B cell (primary cell): ENCODE results near the gene GJC1. TPM values are rescaled to one million over a fixed set of nuclear protein-coding genes. Genes with fewer than 3 reads are reported as not detected.

Experiments used
- ATAC-seq: fragments of 200-7000 bp; cut with Tn5 transposase; one replicate; pipeline ENCODE4 v1.10.0; 2021; ENCODE audit warnings: low read depth, mild to moderate bottlenecking, moderate number of reproducible peaks, moderate library complexity
- CTCF ChIA-PET: fragments of 350-600 bp; sonication (Branson Sonifier 250); formaldehyde crosslinking; loops from one replicate; lab custom pipeline; 2021; ENCODE audit warnings: antibody characterized with exemption, inconsistent platforms; lab: Charles Lee
- POLR2A ChIA-PET: fragments of 350-600 bp; sonication (Branson Sonifier 250); formaldehyde crosslinking; loops from one replicate; lab custom pipeline; 2021; ENCODE audit warnings: antibody characterized with exemption; lab: Charles Lee
- DNase-seq: peaks from one replicate; pipeline ENCODE4 v3.0.0; 2013
- H2AFZ ChIP-seq: 2 replicates; pipeline ENCODE4 v1.6.1; 2012; ENCODE audit warnings: mild to moderate bottlenecking, low read depth, low read length; ENCODE audit not compliant: insufficient read depth, poor library complexity, severe bottlenecking
- H3K27ac ChIP-seq, 2 donors: 1 replicate in 1 of 2; 2 replicates in 1 of 2; pipeline ENCODE4 v1.5.1; 2012 to 2013; ENCODE audit warnings: low read length in 2 of 2, mild to moderate bottlenecking in 2 of 2, moderate library complexity in 1 of 2
- H3K27me3 ChIP-seq, 4 experiments: fragments of 200-600 bp in 1 of 4; sonication (generic) in 1 of 4; replicated peaks in 1 of 4; 1 replicate in 2 of 4; 2 replicates in 2 of 4; pipeline versions ENCODE4 v1.6.1 to v1.7.0; 2013 to 2016; ENCODE audit warnings: low read length in 3 of 4, mild to moderate bottlenecking in 2 of 4, mixed read lengths in 1 of 4, moderate library complexity in 1 of 4; ENCODE audit not compliant: insufficient read depth in 4 of 4, control insufficient read depth in 3 of 4; ENCODE audit errors: control extremely low read depth in 1 of 4
- H3K36me3 ChIP-seq, 2 experiments: replicated peaks in 1 of 2; 1 replicate in 1 of 2; 2 replicates in 1 of 2; pipeline versions ENCODE4 v1.6.1 to v1.7.1; 2013; ENCODE audit warnings: low read length in 1 of 2; ENCODE audit not compliant: insufficient read depth in 2 of 2, control insufficient read depth in 1 of 2; ENCODE audit errors: control extremely low read depth in 1 of 2, extremely low read depth in 1 of 2
- H3K4me1 ChIP-seq, 2 donors: fragments of 200-600 bp in 1 of 2; sonication (generic) in 1 of 2; 1 replicate in 1 of 2; 2 replicates in 1 of 2; pipeline versions ENCODE4 v1.5.1 to v1.6.1; 2013 to 2017; ENCODE audit warnings: low read length in 2 of 2; ENCODE audit not compliant: control insufficient read depth in 2 of 2, insufficient read depth in 2 of 2
- H3K4me2 ChIP-seq: replicated peaks from 2 replicates; pipeline ENCODE3; 2012; ENCODE audit warnings: mild to moderate bottlenecking, low read depth, low read length; ENCODE audit not compliant: poor library complexity, severe bottlenecking
- H3K4me3 ChIP-seq, 5 experiments: fragments of 200-600 bp in 1 of 5; sonication (generic) in 1 of 5; 1 replicate in 3 of 5; 2 replicates in 2 of 5; pipeline versions ENCODE4 v1.5.1 to v1.7.0; 2011 to 2016; ENCODE audit warnings: low read length in 4 of 5, mild to moderate bottlenecking in 4 of 5, low read depth in 2 of 5, control low read depth in 1 of 5, moderate library complexity in 1 of 5; ENCODE audit not compliant: insufficient read depth in 1 of 5; ENCODE audit errors: control extremely low read depth in 1 of 5, extremely low read depth in 1 of 5
- H3K79me2 ChIP-seq: fragments of 200-600 bp; sonication (generic); one replicate; pipeline ENCODE4 v1.6.0; 2016; ENCODE audit warnings: low read length; ENCODE audit not compliant: control insufficient read depth, insufficient read depth
- H3K9ac ChIP-seq: fragments of 200-600 bp; sonication (generic); 2 replicates; pipeline ENCODE4 v1.6.1; 2017; ENCODE audit warnings: mild to moderate bottlenecking, low read length, moderate library complexity
- H3K9me3 ChIP-seq, 3 donors: one replicate each; pipeline versions ENCODE4 v1.6.1 to v1.7.1; 2013; ENCODE audit warnings: low read length in 2 of 3; ENCODE audit not compliant: control insufficient read depth in 2 of 3, insufficient read depth in 1 of 3; ENCODE audit errors: control extremely low read depth in 1 of 3
- H4K20me1 ChIP-seq: 2 replicates; pipeline ENCODE4 v1.6.0; 2012; ENCODE audit warnings: mild to moderate bottlenecking, low read length; ENCODE audit not compliant: insufficient read depth, control insufficient read depth, poor library complexity, severe bottlenecking
- H3K27ac Mint-ChIP-seq: one replicate; pipeline ENCODE4 v1.8.0; 2021; ENCODE audit warnings: mixed read lengths
- H3K27me3 Mint-ChIP-seq: one replicate; pipeline ENCODE4 v1.8.0; 2021; ENCODE audit warnings: mixed read lengths
- H3K4me1 Mint-ChIP-seq: one replicate; pipeline ENCODE4 v1.8.0; 2021; ENCODE audit warnings: mixed read lengths
- H3K4me3 Mint-ChIP-seq: one replicate; pipeline ENCODE4 v1.8.0; 2021; ENCODE audit warnings: mixed read lengths
- H3K9me3 Mint-ChIP-seq: one replicate; pipeline ENCODE4 v1.8.0; 2022; ENCODE audit warnings: mixed read lengths; ENCODE audit not compliant: insufficient read depth
- EZH2 ChIP-seq: IDR thresholded peaks from 2 replicates; pipeline ENCODE4 v1.6.1; 2012; ENCODE audit warnings: borderline replicate concordance, low read depth, mild to moderate bottlenecking, moderate library complexity, low read length; ENCODE audit not compliant: insufficient read depth, poor library complexity, severe bottlenecking
- WGBS: methylation state at CpG from one replicate; pipeline ENCODE4 v1.1.5; 2013; ENCODE audit warnings: missing lambda C conversion rate; ENCODE audit not compliant: insufficient coverage; 5-methylcytosine and 5-hydroxymethylcytosine counted together
- intact Hi-C: fragments of 100-400 bp; cut with micrococcal nuclease; formaldehyde crosslinking; loops from one replicate; pipeline ENCODE4 v1.10.0; 2022
- polyA plus RNA-seq: library from polyadenylated mRNA; depleted of rRNA; stranded (reverse); fragments of >200 nt; gene quantifications from 2 replicates; pipeline ENCODE4 v1.2.3, GENCODE V29; 2012
- total RNA-seq, 2 donors: library from RNA; stranded (reverse); fragments of 120-200 nt in 1 of 2; gene quantifications; 1 replicate in 1 of 2; 2 replicates in 1 of 2; pipeline versions ENCODE4 v1.2.3 to v1.2.4, GENCODE V29; 2013 to 2022
- TF ChIP-seq, protein P1 (sequence below): fragments of 200-600 bp; IDR thresholded peaks from one replicate; pipeline ENCODE4 v1.8.0; 2022; ENCODE audit warnings: antibody characterized with exemption, mild to moderate bottlenecking

Gene GJC1
- total and polyA plus RNA-seq, 2 donors (not counting 1 experiment from before 2014, with no cell fraction given): not detected

GRCh38 chr17:44832805-44833204, 2.7 kb upstream of the GJC1 start:
- Histone ChIP-seq H4K20me1 (no peaks in the 10 kb centered on the region), H3K36me3 (no peaks in the 10 kb centered on the region), H3K9me3 (no peaks in the 10 kb centered on the region), H3K27ac (no peak overlapping the region), H3K4me2 (no peak overlapping the region), H3K27me3 (peaks cover 0 to 35% (median 27%) of the 10 kb centered on the region in 4 experiments), H2AFZ (no peak overlapping the region), H3K4me3 (no peak overlapping the region), H3K4me1 (peaks cover 11 to 18% of the 10 kb centered on the region in 2 donors), H3K79me2 (no peaks in the 10 kb centered on the region), H3K9ac (no peak overlapping the region)
- Mint-ChIP-seq H3K9me3 (no peaks in the 10 kb centered on the region), H3K27ac (no peak overlapping the region), H3K4me3 (no peak overlapping the region), H3K4me1 (peaks cover 14% of the 10 kb centered on the region), H3K27me3 (peaks cover 44% of the 10 kb centered on the region)
- WGBS: 76% methylated on average over 2 of the region's 5 CpGs
- TF ChIP-seq EZH2: no peak
- TF ChIP-seq, protein P1, sequence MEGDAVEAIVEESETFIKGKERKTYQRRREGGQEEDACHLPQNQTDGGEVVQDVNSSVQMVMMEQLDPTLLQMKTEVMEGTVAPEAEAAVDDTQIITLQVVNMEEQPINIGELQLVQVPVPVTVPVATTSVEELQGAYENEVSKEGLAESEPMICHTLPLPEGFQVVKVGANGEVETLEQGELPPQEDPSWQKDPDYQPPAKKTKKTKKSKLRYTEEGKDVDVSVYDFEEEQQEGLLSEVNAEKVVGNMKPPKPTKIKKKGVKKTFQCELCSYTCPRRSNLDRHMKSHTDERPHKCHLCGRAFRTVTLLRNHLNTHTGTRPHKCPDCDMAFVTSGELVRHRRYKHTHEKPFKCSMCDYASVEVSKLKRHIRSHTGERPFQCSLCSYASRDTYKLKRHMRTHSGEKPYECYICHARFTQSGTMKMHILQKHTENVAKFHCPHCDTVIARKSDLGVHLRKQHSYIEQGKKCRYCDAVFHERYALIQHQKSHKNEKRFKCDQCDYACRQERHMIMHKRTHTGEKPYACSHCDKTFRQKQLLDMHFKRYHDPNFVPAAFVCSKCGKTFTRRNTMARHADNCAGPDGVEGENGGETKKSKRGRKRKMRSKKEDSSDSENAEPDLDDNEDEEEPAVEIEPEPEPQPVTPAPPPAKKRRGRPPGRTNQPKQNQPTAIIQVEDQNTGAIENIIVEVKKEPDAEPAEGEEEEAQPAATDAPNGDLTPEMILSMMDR: no peak
- ChIA-PET POLR2A (no interaction called here), CTCF (no interaction called here)
- intact Hi-C loops: no loop called here
- ATAC-seq: no peak
- no peak for DNase-seq

DNA sequence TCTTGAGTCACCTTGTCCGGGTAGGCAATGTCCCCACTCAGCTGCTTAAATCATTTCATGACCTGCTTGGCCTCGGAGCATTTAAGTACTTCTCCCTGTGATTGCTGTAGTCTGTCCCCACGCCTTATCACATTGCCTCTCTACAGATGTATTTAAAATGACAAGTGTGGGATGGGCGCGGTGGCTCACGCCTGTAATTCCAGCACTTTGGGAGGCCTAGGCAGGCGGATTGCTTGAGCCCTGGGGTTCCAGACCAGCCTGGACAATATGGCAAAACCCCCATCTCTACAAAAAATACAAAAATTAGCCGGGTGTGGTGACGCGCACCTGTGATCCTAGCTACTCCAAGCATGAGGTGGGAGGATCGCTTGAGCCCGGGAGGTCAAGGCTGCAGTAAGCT, 1.3 kb upstream of the GJC1 start:
- H3K4me3 ChIP-seq: no peak overlapping the region
- intact Hi-C loops: no loop called here
- ChIA-PET CTCF (no interaction called here), POLR2A (no interaction called here)
- H3K36me3 ChIP-seq: no peaks in the 10 kb centered on the region
- H3K27ac ChIP-seq: no peak overlapping the region
- TF ChIP-seq EZH2: no peak
- TF ChIP-seq, protein P1: no peak
- H3K4me3 Mint-ChIP-seq: peak overlapping the region; percentile 55
- no peak overlapping the region for H2AFZ ChIP-seq
- no peak overlapping the region for H3K27ac Mint-ChIP-seq
- no peak overlapping the region for H3K9ac ChIP-seq
- WGBS: 73% methylated on average over 3 of the region's 12 CpGs
- peak; percentile 5 for DNase-seq
- H3K9me3 Mint-ChIP-seq: no peaks in the 10 kb centered on the region
- H3K27me3 ChIP-seq: peaks cover 0 to 45% (median 28%) of the 10 kb centered on the region in 4 experiments
- peaks cover 14% of the 10 kb centered on the region for H3K4me1 Mint-ChIP-seq
- peaks cover 11 to 18% of the 10 kb centered on the region in 2 donors for H3K4me1 ChIP-seq
- H3K27me3 Mint-ChIP-seq: peaks cover 52% of the 10 kb centered on the region
- no peaks in the 10 kb centered on the region for H3K9me3 ChIP-seq
- no peak for ATAC-seq
- H3K4me2 ChIP-seq: no peak overlapping the region
- H3K79me2 ChIP-seq: no peaks in the 10 kb centered on the region
- no peaks in the 10 kb centered on the region for H4K20me1 ChIP-seq
